DMS153 treated with DMSO at 0.1 percent for 48 hours (cell line): ENCODE measurements around the gene CDK5RAP1.

Experiments used
- DNase-seq: peaks from one replicate; lab custom pipeline; 2025; ENCODE audit not compliant: unreplicated experiment; lab: John Stamatoyannopoulos, UW

Gene CDK5RAP1

GRCh38 chr20:33336375-33336774 lies 64.9 kb downstream of the CDK5RAP1 start:
- no peak for DNase-seq

GRCh38 chr20:33334111-33334510 lies 67.2 kb downstream of the CDK5RAP1 start:
- DNase-seq: no peak

GRCh38 chr20:33333616-33334015 lies 67.7 kb downstream of the CDK5RAP1 start:
- DNase-seq: no peak

DNA sequence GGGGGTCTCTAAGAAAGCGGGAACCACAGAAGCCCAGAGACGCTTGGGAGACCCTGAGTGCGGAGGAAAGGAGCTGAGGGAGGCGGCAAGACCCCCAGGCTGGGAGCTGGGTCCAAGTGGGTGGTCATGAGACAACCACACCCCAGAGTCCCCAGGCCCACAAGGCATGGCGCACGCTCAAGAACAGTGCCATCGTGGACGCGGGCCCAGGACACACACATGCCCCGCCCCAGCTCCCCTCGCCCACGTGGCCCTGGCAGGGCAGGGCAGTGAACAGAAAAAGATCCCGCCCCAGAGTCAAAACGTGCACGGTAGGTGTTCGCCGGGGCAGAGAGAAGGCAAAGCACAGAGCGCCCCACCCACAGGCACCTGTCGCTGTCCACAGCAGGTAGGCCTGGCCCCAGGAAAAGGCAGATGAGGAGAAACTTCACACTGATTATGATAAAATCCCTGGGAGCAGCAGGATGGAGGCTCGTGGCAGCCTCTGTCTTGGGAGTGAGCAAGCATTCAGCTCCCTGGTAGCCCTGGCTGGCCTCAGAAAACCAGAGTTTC lies 68.3 kb downstream of the CDK5RAP1 start:
- no peak for DNase-seq

DNA sequence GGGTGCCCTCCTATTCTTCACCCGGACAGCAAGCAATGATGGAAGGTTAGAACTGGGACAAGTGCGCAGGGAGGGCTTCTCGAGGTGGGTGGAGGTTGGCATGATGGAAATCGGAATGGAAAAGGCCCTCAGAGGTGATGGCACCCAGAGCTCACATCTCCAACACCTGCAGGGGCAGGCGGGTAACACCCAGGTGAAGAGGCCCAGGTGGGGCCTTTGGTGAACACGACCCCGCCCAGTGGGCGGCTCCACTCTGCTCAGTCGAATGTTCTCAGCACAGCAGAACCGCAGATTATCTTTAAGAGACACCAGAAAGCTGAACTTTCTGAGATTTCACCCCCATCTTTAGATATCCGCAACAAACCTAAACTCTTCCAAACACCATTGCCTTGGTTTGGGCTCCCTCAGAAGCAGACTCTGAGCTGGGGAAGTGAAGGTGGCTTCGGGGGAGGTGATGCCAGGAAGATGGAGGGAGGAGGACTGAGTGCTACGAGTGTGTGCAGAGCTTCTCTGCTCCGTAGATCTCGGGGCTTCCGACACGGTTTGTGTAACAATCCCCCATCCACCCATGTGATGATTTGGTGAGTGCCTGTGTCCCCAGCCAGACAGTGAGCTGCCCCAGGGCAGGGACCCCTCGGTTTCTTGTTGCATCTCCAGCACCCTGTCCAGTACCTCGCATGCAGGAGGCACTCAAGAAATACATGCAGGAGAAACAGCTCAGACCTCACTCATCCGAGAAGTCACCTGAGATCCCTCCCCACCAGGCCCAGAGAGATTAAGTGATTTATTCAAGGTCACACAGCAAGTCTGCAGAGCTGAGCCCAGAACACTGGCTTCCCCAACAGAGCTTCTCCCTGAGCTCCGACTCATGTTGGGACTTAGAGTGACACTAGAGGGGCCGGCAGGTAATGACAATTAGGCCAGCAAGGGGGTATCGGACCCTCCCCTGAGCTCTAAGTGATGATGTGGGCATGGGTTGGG lies 72.9 kb downstream of the CDK5RAP1 start:
- no peak for DNase-seq

GRCh38 chr20:33325350-33325749 lies 76.0 kb downstream of the CDK5RAP1 start:
- no peak for DNase-seq

- DNase-seq: no peak
Observed at GRCh38 chr20:33323236-33323635, 78.1 kb downstream of the CDK5RAP1 start.

DNA sequence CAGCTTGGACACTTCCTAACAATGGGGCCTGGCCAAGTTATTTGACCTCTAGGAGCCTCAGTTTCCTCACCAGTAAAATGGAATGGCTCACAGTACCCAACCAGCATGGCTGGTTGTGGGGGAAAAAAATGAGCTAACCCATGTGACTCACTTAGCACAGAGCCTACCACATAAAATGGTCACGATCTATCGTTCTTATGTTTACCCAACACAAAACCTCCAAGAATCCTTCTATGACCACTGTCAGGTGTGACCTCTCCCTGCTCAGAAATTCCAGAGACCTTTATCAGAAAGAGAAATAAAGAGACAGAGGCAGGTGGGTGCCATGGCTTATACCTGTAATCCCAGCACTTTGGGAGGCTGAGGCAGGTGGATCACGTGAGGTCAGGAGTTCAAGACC lies 78.9 kb downstream of the CDK5RAP1 start:
- no peak for DNase-seq

GRCh38 chr20:33320006-33320405 lies 81.3 kb downstream of the CDK5RAP1 start:
- DNase-seq: no peak

GRCh38 chr20:33318096-33318429 lies 83.3 kb downstream of the CDK5RAP1 start:
- no peak for DNase-seq

GRCh38 chr20:33317424-33318095 lies 83.8 kb downstream of the CDK5RAP1 start:
- no peak for DNase-seq

DNA sequence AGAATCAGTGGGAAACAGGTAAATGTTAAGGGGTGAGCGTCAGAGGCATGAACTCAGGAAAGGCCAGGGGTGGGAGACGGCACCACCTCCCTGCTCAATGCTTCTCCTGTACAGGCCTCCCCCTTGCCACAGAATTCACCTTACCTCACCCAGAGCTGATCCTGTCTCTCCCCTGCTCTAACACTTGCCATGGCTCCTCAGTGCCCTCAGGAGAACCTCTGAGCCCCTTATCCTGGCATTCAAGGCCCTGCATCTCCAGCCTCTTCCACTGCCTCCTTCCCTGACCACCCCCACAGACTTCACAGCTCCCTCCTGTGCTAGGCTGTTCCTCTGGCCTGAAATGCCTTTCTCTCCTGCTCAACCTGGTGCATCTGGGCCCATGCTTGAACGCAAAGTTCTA lies 84.4 kb downstream of the CDK5RAP1 start:
- no peak for DNase-seq

DNA sequence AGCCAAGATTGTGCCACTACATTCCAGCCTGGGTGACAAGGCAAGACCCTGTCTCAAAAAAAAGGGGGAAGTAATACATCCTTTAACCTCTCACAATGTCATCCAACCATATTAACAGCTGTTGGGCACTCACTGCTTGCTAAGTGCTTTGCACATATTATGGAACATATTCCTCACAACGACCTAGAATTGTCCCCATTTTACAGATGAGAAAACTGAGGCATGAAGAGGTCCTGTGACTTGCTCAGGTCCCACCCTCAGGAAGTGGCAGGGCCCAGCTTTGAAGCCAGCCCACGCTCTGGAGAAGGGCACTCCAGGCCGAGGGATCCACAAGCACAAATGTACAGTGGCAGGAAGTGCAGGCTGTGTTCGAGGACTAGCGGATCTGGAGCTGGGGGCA lies 85.0 kb downstream of the CDK5RAP1 start:
- DNase-seq: no peak

DNA sequence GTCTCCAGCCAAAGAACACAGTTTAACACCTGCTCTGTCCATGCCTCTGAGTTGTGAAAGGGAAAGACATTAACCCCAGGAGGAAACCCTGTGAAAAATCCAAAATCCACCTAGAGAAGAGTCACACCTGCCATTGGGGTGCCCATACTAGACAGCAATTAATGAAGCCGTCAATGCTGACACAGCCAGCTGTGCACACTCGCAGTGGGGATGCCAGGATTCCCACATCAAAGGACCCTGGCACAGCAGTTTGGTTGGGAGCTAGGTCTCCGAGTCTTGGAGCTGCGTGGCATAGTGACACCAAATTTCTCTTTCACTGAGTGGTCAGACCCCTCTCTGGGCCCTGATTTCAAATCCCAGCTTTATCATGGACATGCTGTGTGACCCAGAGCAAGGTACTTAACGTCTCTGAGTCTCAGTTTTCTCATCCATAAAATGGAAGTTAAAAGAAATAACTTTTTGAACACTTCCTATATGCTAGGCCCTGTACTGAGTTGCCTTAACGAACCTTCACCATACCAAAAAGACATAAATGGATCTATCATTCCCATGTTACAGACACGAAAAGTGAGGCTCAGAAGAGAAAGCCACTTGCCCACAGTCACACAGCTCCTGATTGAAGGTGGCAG lies 87.5 kb downstream of the CDK5RAP1 start:
- no peak for DNase-seq

- DNase-seq: no peak
Observed at GRCh38 chr20:33312583-33312982, 88.7 kb downstream of the CDK5RAP1 start.

DNA sequence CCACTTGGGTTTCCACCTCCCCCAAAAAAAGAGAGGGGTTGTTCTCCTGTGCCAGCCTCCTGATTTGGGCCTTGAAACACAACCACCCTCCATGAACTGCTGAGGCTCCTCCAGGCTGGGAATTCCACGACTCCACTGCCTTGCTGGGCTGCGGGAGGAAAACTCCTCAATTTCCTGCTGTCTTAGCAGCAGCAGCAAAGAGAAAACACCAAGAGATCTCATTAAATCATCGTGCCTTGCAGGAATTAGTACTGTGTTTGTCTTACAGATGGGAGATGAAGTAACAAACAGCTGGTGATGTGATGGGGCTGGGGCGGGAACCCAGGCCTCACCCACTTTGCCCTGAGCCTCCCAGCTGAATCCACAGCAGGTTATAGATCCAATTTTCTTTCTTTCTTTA lies 89.3 kb downstream of the CDK5RAP1 start:
- no peak for DNase-seq

GRCh38 chr20:33311011-33311410 lies 90.3 kb downstream of the CDK5RAP1 start:
- no peak for DNase-seq

DNA sequence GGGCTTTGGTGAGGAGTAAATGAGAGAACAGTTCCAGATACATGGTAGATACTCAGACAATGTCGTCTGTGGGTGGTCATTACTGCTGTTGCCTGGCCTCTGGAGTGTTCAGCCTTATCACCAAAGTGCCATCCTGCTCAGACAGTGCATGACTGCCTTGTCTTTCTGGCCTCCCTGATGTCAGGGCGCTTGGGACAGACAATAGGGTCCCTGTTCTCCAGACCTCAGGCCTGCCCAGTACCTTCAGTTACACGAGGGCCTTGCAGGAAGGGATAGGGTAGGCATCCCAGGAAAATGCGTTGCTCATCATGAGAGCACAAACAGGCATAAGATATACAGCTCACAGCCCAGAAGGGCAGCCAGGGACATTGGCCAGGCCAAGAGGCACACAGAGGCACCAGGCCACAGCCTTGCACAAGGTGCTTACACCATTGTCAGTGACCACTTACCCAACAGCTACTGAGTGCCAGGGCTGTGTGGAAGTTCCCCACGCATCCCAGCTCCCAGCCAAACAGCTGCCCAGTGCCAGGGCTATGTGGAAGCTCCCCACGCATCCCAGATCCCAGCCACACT lies 90.9 kb downstream of the CDK5RAP1 start:
- DNase-seq: no peak

DNA sequence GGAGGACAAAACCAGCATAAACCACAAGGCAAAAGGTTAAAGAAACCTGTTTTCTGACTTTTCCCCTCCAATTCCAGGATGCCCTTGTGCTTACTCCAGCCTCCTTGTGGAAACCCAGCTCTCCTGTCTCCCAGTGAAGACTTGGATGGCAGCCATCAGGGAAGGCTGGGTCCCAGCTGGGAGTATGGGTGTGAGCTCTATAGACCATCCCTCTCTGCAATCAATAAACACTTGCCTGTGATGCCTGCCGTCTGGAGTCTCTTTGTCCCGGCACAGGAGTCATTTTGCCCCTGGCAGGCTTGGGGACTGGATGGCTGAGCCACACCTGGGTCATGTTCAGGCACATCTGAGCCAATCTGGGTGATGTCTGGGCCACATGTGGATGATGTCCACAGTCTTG lies 91.7 kb downstream of the CDK5RAP1 start:
- no peak for DNase-seq
